ENCODE data around the gene ELP2. TPM values are rescaled to one million over a fixed set of nuclear protein-coding genes. Genes with fewer than 3 reads are reported as not detected.
A peak's percentile ranks its signal among the peaks of the same experiment; 100 is the strongest.

ELP2 gene
- total and polyA plus RNA-seq, 2 donors from 2014 or later, result 55.9 to 74.0 TPM

GRCh38 chr18:36094431-36094830 is 35.3 kb upstream of the ELP2 start:
- no peaks in the 10 kb centered on the region for H3K36me3 ChIP-seq (ENCODE audit: control insufficient read depth in 2 of 3, insufficient read depth in 3 of 3, low read length in 3 of 3)
- no peak overlapping the region for H3K27ac ChIP-seq (ENCODE audit: low read depth in 2 of 2, low read length in 2 of 2)
- DNase-seq, result no peak
- intact Hi-C loops (cut with DNase I), result loop anchor here (10.0 kb wide), 1 partner anchor 190 kb away; no protein-coding TSS in a partner anchor
- FAIRE-seq, result no peak
- no peaks in the 10 kb centered on the region for H3K27me3 ChIP-seq (ENCODE audit: control insufficient read depth, insufficient read depth, low read length)
- no peaks in the 10 kb centered on the region for H3K9me3 ChIP-seq (ENCODE audit: control insufficient read depth in 2 of 3, insufficient read depth in 1 of 3, low read length in 3 of 3)
- no peak for TF ChIP-seq CTCF (IDR thresholded peaks at IDR 0.05; ENCODE audit: borderline replicate concordance, extremely low read depth, insufficient read depth)
- no peak overlapping the region for H3K9ac ChIP-seq (ENCODE audit: low read length in 3 of 3)
- no peaks in the 10 kb centered on the region for H3K4me1 ChIP-seq (ENCODE audit: control insufficient read depth in 2 of 3, insufficient read depth in 2 of 3, low read depth in 1 of 3, low read length in 3 of 3)
- no peak overlapping the region for H3K4me3 ChIP-seq (ENCODE audit: low read length in 3 of 3)

GRCh38 chr18:36095936-36096519 is 33.7 kb upstream of the ELP2 start:
- H3K27me3 ChIP-seq (ENCODE audit: control insufficient read depth, insufficient read depth, low read length), result no peaks in the 10 kb centered on the region
- FAIRE-seq, result peak; percentile 98
- intact Hi-C loops (cut with DNase I), result loop anchor here (10.0 kb wide), 1 partner anchor 189 kb away; no protein-coding TSS in a partner anchor

GRCh38 chr18:36096955-36097354 is 32.7 kb upstream of the ELP2 start:
- Histone ChIP-seq H3K27me3 (ENCODE audit: control insufficient read depth, insufficient read depth, low read length) (no peaks in the 10 kb centered on the region), H3K4me1 (ENCODE audit: control insufficient read depth in 2 of 3, insufficient read depth in 2 of 3, low read depth in 1 of 3, low read length in 3 of 3) (no peaks in the 10 kb centered on the region), H3K36me3 (ENCODE audit: control insufficient read depth in 2 of 3, insufficient read depth in 3 of 3, low read length in 3 of 3) (no peaks in the 10 kb centered on the region), H3K9me3 (ENCODE audit: control insufficient read depth in 2 of 3, insufficient read depth in 1 of 3, low read length in 3 of 3) (peaks cover 0 to 5% (median 1%) of the 10 kb centered on the region in 3 donors), H3K9ac (ENCODE audit: low read length in 3 of 3) (no peak overlapping the region), H3K4me3 (ENCODE audit: low read length in 3 of 3) (no peak overlapping the region), H3K27ac (ENCODE audit: low read depth in 2 of 2, low read length in 2 of 2) (no peak overlapping the region)
- intact Hi-C loops (cut with DNase I), result loop anchor here (10.0 kb wide), 1 partner anchor 188 kb away; no protein-coding TSS in a partner anchor
- TF ChIP-seq CTCF (IDR thresholded peaks at IDR 0.05; ENCODE audit: borderline replicate concordance, extremely low read depth, insufficient read depth), result no peak
- no peak for FAIRE-seq
- no peak for DNase-seq

More at GRCh38 chr18:36095936-36096519, 33.7 kb upstream of the ELP2 start:
- Histone ChIP-seq H3K4me3 (ENCODE audit: low read length in 3 of 3) (no peak overlapping the region), H3K36me3 (ENCODE audit: control insufficient read depth in 2 of 3, insufficient read depth in 3 of 3, low read length in 3 of 3) (no peaks in the 10 kb centered on the region), H3K9ac (ENCODE audit: low read length in 3 of 3) (no peak overlapping the region), H3K27ac (ENCODE audit: low read depth in 2 of 2, low read length in 2 of 2) (no peak overlapping the region), H3K4me1 (ENCODE audit: control insufficient read depth in 2 of 3, insufficient read depth in 2 of 3, low read depth in 1 of 3, low read length in 3 of 3) (no peaks in the 10 kb centered on the region), H3K9me3 (ENCODE audit: control insufficient read depth in 2 of 3, insufficient read depth in 1 of 3, low read length in 3 of 3) (no peaks in the 10 kb centered on the region)
- DNase-seq, result peak in 2 of 5 donors; percentile 42 to 54
- TF ChIP-seq CTCF (IDR thresholded peaks at IDR 0.05; ENCODE audit: borderline replicate concordance, extremely low read depth, insufficient read depth), result peak; percentile 59
